ENCODE measurements around the gene TNS3.

Gene TNS3

DNA sequence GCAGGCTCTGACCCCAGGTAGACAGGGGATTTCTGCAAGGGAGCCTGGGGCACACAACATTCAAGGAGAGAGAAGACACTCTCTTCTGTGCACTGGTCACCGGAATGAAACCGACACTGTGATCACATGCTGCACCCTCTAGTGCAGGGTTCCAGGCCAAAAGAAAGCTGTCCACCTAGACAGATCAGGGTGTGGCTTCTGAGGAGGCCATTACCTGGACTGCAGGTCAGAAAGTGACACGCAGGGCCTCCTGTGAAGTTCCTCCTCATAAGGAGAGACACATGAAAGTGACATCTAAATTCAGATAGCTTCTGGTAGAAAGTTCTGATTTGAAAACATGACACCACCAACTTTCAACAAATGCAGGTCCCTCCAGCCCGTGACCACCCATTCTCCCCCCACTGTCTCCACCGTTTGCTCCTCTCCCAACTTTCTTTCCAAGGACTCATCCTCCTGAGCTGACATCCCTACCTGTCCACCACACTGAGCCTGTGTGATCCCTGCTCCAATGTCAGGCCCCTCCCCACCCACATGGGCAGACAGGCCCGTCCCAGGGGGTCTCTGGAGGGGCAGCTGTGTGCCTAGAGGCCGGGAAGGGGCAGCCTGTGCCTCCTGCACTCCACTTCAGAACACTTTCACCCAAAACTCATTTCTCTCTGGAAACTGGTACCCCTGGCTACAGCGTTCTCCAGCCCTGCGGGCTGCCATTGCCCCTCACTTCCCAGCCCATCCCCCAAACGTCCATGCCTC lies 198.0 kb downstream of the TNS3 start:
- no peak for DNase-seq (ENCODE audit: low read depth)

DNA sequence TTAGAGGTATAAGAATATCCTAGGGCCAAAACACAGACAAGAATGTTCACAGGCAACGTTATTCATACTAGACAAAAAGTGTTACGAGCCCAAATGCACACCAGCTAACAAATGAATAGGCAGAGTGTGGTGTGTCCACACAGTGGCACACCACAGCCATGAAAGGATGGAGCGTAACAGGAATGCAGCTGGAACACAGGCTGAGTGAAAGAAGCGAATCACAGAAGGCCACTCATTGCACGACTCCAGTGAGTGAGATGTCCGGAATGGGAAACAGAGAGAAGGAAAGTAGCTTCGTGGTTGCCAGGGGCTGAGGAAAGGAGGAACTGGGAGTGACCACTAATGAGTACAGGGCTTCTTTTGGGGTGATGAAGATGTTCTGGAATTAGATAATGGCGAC lies 198.8 kb downstream of the TNS3 start:
- no peak for DNase-seq (ENCODE audit: low read depth)

DNA sequence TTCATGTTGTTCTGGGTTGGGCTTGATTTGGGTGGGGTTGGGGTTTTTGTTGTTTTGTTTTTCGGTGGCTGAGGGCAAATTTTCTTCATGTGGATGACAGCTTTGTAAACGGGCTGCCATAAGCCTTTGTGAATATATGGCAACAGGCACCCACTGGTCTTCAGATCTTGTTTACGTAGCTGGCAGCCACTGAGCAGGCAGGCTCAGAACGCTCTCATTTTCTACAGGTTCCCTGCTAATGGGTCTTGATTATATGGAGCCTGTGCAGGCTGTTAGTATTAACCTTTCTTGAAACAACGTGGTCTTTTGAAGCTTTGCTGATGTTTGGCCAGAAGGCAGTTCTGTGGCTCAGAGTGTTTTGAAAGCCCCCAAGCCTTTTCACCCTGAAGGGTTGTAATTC lies 199.7 kb downstream of the TNS3 start:
- DNase-seq (ENCODE audit: low read depth), result no peak

DNA sequence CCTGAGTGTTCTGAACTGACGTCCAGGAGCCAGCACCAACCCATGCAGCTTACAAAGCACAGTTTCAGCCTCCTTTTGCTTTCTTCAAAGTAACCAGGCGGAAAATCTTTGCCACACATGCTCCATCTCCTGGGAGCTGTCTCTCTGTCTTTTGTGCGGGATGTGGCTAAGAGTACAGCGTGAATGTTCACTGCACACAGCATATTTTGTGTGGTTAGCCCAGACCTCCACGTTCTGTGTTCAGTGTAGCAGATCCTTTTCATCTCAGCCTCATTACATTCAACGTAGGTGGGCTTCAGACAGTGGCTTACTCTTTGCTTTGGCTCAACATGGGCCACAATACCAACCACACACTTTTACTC lies 200.8 kb downstream of the TNS3 start:
- DNase-seq (ENCODE audit: low read depth), result no peak

DNA sequence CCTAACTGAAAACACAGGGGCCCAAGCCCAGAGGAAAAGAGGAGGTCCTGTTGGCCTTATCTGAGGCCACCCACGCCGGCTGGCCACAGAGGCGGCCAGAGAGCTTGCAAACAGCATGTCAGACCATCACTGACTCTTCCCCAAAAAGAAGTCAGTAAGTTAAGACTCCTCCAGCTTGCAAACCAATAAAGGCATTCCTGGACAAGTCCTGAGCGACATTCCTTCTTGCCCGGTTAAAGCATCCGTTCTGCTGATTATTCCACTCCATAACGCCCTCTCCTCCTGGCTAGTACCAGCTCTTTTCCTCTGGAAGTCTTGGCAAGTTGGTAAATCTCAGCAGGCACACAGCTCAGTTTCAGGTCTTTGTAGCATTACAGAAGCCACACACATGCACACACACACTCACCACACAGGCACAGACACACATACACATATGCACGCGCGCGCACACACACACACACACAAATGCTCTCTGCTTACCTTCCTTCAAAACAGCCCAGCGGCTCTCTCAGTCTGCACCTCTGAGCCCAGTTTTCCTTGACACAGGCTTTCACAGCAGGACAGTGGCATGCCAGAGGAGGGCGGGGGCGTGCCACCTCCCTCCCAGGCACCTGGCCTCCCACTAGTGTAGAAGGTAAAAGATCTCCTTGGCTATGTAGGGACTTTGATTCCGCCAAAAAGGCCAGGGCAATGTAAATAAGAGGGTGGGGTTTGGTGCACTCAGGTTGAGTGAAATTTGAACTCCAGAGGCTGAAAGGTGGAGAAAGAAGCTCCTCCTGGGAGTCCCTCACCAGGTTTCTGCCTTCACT lies 201.4 kb downstream of the TNS3 start:
- no peak for DNase-seq (ENCODE audit: low read depth)

DNA sequence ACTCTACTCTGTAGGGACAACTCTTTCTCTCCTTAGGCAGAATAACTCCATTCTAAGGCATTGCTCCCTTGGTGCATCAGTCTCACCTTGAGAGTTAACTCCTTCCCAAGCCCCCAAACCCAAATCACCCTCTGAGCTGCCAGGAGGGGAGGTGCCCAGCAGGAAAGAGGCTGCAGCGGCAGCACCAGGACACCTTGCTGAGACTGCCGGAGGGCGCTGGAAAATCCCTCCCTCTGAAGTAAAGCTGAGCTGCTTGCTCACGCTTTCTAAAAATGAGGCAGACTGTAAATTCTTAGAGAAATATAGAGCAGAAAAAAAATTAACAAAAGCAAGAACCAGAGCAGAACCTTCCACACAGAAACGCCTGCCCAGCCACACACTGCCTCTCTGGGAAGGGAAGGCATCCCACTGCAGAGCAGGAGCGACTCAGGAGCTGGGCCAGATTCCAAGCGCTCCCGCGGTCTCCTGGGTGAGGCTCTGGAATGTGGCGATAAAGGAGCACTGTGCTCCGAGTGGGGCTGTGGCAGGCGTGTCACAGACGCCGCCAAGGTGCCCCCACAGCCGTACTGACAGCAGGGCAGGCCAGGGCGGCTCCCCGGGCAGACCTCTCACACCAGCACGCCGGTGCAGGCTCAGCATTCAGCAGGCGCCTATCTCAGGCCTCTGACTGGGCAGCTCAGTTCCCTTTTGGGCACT lies 202.1 kb downstream of the TNS3 start:
- DNase-seq (ENCODE audit: low read depth), result no peak

DNA sequence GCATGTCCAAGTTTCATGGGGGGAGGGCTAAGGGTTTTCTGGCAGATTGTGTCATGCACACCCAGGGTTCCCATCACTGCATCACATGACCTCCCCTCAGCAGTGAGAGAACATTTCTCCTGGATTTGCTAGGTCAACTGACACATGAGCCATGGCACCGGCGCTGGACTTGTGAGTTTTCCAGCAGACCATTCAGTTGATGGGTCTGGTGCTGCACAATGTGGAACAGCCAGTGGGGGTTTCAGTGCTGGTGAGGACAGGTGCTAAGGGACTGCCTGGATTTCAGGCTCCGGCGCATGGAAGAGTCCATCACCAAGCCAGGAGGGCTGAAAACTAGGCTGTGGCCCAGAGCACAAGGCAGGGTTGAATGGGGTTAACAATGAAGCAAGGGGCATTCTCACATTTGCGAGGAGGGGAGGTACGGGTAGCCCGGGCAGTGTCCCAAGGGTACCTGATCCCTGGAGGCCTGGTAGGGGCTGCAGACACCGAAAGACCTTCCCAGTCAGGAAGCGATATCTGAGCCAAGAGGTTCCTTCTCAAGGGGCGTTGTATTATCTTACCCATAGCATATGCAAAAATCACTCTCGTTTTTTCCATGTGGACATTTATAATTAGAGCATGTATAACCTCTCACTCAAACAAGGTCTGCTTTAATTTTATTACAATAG lies 203.0 kb downstream of the TNS3 start:
- no peak for DNase-seq (ENCODE audit: low read depth)

DNA sequence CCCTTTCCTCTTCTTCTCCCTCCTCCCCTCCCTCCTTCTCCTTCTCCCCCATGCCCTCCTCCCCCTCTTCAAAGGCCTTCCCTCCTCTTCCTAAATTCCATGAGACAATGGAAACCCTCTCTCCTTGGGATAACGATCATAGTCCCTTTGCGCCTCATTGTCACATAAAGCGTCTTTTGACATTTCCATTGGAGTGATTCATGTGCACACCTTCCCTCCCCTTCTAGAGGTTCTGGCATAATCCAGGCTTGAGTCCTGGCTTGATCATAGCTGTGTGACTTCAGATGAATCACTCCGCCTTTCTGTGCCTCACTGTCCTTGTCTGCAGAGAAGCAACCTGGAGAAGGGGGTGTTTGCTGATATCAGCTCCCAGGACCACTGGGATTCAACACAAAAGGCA lies 204.2 kb downstream of the TNS3 start:
- DNase-seq (ENCODE audit: low read depth), result no peak

DNA sequence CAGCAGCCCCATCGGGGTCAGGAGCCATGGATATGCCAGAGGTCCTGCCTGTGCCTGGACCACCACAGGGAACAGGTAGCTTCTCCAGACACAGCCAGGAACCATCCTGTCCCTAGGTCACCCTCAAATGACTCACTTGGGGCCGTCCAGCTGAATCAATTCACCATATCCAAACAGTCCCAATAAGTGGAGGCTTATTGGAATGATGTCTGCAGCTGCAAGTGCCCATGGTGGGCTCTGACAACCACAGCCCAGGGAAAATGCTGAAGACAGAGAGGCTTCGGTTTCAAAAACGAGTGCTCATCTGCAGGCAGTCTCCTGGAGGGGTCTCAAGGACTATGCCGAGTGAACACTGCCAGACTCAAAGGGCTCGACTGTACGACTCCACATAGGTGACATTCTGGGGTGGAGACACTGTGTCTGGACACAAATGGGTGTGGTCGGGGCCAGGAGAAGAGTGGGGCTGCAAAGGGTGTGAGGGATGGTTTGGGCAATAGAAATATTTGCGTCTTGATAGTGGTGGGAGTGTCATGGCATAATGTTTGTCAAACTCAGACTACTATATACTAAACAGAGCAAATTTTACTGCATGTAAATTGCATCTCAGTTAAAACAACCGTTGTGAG lies 204.8 kb downstream of the TNS3 start:
- no peak for DNase-seq (ENCODE audit: low read depth)

DNA sequence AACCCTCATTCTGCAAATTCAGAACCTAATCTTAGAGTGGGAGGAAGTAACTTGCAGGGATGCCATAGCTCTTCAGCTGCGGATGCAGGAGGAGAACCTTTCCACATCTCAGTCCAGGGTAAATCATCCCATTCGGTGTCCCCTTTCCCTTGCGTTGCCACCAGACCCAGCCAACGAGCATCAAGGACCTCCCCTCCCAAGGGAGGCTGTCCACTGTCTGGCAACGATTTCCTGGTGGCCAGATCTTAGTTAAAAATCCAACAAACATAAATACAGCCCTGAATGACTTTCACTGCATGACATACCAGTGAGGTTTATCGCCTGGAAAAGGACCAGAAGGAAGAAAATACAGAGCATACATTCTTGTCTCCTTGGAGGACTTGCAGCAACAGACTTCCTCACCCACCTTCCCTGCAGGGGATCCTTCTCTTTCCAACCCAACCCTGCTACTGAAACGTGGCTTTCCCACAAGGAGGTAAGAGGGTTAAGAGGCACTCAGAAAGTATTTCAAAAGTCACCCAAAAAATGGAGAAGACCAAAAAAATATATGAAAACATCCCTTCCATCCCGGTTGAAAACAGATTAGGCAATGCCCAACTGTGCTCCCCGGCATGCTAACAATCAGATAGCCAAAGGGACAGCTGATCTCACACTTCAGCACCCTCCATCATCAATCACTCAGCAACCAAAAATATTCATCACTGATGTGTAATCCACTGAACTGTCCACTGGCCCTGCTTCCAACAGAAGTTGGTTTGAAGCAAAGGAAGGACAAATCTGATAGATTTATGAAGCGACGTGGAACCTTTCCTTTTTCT lies 206.6 kb downstream of the TNS3 start:
- DNase-seq (ENCODE audit: low read depth), result no peak

DNA sequence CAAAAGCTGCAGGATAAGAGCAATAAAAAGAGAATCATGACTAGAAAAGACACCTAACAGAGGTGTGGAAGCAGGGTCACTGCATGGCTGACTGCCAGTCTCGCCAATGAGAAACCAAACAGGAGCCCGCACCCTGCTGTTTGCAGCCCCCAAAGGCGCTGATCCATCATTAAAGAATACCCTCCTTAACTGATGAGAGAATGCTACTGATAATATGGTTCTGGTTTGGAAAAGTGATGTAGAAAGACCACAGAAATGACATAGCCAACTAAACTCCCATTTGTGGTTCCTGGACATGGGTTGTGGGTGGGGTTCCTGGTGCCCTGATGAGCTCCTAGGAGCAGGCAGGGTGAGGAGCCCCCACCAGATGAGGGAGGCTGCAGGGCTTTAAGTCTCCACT lies 207.4 kb downstream of the TNS3 start:
- DNase-seq (ENCODE audit: low read depth), result no peak

DNA sequence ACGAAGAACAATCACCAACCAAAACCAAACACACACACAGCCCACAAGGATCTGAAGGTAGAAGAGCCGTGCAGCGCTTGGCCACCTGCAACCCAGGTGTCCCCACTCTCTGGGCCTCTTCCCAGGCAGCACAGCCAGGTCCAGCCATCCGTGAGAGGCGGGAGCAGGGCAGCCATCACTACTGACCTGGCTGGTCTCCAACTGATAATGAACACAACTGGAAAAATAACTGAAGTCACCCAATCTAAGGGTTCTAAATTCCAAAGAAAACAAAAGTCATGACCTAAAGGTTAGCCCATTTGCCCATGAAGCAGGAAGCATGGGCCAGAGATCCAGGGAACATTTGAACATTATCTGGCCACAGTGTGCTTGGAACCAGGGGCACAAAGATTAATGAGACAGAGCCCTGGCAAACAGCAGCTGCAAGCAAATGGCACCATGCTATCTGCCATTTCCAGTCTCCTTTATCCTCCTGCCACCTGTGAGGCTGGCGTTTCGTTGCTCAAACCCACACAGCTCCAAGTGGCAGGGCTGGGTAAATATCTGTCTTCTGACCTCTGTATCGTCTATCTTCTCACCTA lies 207.9 kb downstream of the TNS3 start:
- DNase-seq (ENCODE audit: low read depth), result no peak

DNA sequence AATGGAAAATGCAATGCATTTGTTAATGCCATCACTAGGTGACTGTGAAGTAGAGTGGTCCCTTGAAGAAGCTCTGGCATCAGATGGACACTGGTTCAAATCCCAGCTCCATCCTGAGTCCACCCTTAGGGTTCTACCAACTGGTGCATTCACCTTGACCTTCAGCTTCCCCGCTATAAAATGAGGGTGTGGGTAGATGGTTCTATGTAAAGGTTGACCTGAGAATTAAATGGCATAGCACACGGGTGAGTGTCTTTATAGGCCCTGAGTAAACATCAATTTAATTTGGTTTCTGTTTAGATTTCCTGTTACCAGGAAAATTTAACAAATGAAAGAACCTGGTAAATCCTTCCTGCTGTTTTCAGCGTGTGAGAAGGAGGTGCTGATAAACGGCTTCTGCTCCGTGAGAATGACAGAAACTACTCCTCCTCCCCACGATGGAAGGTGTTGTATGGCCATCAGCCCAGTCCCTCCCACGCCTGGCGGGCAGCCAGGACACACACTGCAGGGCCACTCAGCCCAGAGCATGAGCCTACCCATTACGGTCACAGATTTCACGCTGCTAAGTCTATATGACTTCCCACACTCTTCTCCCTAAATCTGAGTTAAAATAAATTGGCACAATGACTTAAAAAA lies 210.1 kb downstream of the TNS3 start:
- DNase-seq (ENCODE audit: low read depth), result no peak

DNA sequence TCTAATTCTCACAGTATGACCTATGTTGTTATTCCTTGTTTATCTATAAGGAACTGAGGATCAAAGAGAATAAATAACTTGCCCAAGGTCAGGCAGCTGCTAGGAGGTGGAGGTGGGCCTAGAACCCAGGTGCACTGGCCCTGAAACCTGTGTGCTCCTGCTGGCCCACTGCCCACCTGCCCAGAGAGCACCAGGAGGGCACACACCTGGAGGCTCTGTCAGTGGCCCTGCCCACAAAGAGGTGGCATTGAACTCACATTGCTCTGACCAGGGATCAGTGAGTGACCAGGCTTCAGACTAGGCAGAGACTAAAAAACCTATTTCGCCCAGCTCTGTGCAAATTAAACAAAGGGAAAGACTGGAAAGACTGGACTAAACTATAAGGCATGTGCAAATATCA lies 210.6 kb downstream of the TNS3 start:
- DNase-seq (ENCODE audit: low read depth), result no peak

DNA sequence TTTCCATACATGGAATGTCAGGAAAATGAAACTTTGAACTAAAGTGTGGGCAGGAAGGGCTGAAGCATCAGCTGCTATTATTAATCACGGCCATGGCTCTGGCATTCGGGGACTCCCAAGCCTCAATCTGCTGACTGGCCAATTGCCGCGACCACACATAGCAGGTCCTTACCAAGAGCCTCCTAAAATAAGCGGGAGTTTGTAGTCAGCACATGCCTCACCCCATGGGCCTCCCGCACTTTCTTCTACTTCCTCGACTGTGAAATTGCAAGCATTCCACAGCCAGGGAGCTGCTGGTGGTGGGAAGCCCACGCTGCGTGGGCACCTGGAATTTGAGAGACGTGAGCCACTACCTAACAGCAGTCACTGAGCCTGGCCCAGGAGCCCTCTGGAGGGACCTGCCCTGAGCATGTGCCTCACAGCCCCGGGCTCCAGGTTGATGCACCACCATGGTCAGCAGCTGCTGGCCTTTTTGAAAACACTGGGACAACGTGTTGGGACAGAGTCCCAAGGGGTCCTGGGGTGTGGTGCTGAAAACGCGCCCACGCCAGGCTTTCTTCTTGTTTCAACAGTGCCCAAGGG lies 211.4 kb downstream of the TNS3 start:
- no peak for DNase-seq (ENCODE audit: low read depth)

DNA sequence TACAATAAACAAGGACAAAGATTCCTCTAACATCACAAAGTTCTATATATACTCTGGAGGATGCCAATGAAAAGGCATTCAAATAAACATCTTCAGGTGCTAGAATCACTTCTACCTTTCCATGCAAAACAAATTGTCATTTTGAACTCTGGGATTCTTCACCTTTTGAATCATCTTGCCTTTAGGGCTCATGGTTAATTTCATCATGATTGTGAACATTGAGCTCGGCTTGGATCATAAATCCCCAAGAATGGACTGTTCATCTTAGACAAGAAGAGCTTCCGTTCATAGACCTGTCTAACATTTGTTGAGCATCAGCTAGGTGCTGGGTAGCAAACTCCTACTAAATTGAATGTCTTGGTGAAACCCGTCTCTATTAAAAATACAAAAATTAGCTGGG lies 212.2 kb downstream of the TNS3 start:
- DNase-seq (ENCODE audit: low read depth), result no peak

DNA sequence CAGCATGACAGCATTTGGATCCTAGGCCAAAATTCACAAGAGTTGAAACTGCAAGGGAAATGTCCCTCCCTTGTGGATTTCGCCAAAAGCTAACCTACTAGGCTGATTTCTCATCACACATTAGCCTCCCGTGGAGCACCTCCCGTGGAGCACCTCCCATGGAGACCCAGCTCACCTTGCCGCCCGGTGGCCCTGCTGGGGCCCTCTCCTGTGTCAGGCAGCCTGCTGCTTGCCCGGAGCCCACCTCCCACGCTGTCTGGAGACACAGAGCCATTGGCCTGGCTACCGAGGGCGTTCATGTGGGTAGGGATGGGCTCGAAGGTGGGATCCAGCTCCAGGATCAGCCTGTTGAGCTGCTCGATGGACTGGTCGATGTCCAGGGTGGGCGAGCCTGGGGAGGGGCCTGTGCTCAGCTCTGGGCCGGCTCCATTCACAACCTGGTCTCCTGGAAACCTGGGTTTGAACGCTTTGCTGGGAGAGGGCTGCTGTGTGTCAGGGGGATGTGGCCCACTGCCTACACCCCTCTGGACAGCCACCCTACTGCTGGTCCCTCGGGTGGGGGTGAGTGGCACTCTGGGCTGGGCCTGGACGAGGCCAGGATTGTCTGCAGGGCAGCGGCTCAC lies 213.6 kb downstream of the TNS3 start:
- no peak for DNase-seq (ENCODE audit: low read depth)

DNA sequence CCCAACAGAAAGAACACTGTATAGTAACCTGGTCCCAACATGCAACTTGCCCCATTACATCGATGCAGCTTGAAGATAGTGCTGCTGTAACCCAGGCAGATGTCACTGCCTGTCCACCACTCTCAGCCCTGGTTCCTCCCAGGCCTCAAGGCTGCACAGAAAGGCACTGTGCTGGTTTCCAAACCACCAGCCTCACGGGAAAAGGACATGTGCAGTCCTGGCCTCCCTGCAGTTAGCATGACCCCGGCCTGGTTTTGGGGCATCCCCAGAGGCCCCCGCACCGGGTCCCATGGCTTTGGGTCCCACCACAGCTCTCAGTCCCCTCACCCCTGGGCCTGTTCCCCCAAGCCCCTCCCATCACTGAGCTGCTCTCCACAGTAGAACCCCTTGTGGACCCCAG lies 214.5 kb downstream of the TNS3 start:
- no peak for DNase-seq (ENCODE audit: low read depth)

DNA sequence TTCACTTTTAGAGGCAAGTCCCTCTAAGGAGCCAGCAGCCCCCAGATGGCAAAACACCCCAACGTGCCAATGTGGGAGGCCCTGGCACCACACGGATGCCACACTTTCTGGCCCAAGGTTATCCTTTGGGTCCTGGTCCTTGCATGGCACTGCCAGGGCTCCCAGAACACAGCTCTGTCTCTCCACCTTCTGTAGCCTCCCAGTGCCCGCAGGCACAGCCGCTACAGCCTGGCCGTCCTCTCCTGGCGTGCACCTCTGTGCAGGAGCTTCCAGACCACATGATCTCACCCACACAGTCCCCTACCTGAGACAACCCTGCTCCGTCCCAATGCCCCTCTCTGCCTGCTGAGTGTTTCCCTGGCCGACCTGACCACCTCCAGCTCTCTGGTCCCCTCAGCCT lies 215.0 kb downstream of the TNS3 start:
- no peak for DNase-seq (ENCODE audit: low read depth)

DNA sequence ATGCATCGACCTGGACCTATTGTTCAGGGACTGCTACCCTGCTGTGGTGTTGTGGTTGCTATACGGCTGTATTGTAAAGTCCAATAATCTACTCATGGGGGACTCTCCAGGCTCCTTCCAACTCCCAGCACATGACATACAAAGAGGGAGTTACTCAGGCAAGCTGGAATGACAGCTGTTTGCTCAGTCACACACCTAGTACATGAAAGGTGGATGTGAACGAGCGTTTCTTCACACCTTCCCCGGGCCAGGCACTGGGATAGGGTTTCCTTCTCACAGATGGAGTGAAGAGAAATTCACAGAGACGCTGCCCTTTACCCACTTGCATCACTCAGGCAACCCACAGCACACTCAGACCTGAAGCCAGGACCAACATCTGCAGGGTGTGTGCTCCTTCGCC lies 215.7 kb downstream of the TNS3 start:
- no peak for DNase-seq (ENCODE audit: low read depth)
